ENCODE data around the gene SPATA2. TPM values are rescaled to one million over a fixed set of nuclear protein-coding genes. Genes with fewer than 3 reads are reported as not detected.

The SPATA2 gene
- total RNA-seq, 1 donor from 2014 or later, result 4.0 TPM

DNA sequence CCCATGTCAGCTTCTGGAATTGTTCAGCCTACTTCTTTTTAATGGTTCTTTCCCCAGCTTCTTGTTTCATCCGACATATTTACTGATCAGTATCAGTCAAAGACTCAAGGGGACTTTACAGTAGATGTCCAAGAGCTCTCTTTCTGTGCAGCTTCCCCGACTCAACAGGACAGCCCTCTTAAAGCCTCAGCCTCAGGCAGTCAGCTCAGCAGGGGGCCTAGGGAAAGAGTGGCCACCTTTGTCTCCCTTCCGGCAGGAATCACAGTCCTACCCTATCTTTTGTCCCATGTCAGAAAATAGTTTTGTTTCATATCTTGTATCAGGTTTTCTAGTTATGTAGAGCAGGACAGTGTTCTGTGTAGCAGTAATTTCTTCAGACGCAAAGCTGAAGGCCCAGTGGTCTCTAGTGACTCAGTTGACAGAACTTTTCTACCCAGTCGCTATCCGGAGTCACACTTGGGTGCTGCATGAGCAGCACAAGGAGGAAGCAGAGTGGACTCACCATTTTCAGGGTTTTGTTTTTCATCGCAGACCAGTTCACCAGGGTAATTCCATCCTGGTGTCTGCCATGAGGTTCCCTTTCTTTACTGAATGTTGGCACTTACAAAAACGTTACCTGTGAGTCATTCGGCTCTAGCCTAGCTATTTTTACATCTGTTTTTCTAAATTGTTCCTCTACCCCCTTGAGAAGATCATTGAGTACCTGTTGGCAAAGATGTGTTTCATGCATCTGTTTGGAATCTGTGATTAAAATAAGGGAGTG is 47.7 kb downstream of the SPATA2 start:
- peaks cover 4% of the 10 kb centered on the region for H3F3A ChIP-seq (ENCODE audit: low read depth)
- H3K36me3 Mint-ChIP-seq, result peaks cover 8% of the 10 kb centered on the region
- no peaks in the 10 kb centered on the region for H3K27me3 ChIP-seq
- peaks cover 8% of the 10 kb centered on the region for H4K20me1 ChIP-seq (ENCODE audit: low read depth)
- no peaks in the 10 kb centered on the region for H3K79me2 ChIP-seq (ENCODE audit: low read depth)
- no peaks in the 10 kb centered on the region for H3K9me3 Mint-ChIP-seq
- H3K27me3 Mint-ChIP-seq (ENCODE audit: insufficient read depth, low read depth), result peaks cover 2% of the 10 kb centered on the region
- H3K36me3 ChIP-seq, result no peaks in the 10 kb centered on the region
- peak; percentile 68 for DNase-seq (ENCODE audit: low spot score)
- H3K9me3 ChIP-seq (ENCODE audit: low read depth), result no peaks in the 10 kb centered on the region
- no peak overlapping the region for H3K4me3 ChIP-seq
- peak overlapping the region; percentile 64 for H3K27ac Mint-ChIP-seq
- TF ChIP-seq, protein P1, sequence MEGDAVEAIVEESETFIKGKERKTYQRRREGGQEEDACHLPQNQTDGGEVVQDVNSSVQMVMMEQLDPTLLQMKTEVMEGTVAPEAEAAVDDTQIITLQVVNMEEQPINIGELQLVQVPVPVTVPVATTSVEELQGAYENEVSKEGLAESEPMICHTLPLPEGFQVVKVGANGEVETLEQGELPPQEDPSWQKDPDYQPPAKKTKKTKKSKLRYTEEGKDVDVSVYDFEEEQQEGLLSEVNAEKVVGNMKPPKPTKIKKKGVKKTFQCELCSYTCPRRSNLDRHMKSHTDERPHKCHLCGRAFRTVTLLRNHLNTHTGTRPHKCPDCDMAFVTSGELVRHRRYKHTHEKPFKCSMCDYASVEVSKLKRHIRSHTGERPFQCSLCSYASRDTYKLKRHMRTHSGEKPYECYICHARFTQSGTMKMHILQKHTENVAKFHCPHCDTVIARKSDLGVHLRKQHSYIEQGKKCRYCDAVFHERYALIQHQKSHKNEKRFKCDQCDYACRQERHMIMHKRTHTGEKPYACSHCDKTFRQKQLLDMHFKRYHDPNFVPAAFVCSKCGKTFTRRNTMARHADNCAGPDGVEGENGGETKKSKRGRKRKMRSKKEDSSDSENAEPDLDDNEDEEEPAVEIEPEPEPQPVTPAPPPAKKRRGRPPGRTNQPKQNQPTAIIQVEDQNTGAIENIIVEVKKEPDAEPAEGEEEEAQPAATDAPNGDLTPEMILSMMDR (IDR thresholded peaks at IDR 0.05), result no peak
- TF ChIP-seq EZH2phosphoT487 (IDR thresholded peaks at IDR 0.05), result no peak
- TF ChIP-seq EZH2 (IDR thresholded peaks at IDR 0.05), result no peak
- no peak overlapping the region for H3K9ac ChIP-seq
- H3K4me1 Mint-ChIP-seq, result peaks cover 14% of the 10 kb centered on the region
- no peak overlapping the region for H3K4me3 Mint-ChIP-seq
- H3K4me2 ChIP-seq, result peak overlapping the region; percentile 48
- H2AFZ ChIP-seq (replicated peaks), result no peak overlapping the region
- no peak overlapping the region for H3K27ac ChIP-seq
- peaks cover 19% of the 10 kb centered on the region for H3K4me1 ChIP-seq

DNA sequence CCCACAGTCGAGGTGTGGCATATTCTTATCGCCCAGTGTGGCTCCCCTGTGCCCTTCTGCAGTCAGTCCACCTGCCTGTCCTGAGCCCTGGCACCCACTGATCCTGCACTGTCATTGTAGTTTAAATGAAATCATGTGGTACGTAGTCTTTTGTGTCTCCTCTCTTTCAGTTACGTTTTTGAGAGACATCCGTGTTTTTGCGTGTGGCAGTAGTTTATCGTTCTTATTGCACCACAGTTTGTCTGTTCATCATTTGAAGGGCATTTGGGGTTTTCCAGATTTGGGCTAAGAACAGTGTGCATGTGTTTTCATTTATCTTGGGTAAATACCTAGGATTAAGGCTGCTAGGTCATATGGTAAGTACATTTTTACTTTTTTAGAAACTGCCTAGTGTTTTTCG is 49.3 kb downstream of the SPATA2 start:
- H3K27me3 Mint-ChIP-seq (ENCODE audit: insufficient read depth, low read depth), result peaks cover 5% of the 10 kb centered on the region
- no peak overlapping the region for H3K4me3 ChIP-seq
- no peaks in the 10 kb centered on the region for H3K9me3 Mint-ChIP-seq
- H3K36me3 Mint-ChIP-seq, result peaks cover 8% of the 10 kb centered on the region
- TF ChIP-seq EZH2phosphoT487 (IDR thresholded peaks at IDR 0.05) (no peak), EZH2 (IDR thresholded peaks at IDR 0.05) (no peak)
- TF ChIP-seq, protein P1 (IDR thresholded peaks at IDR 0.05), result no peak
- H4K20me1 ChIP-seq (ENCODE audit: low read depth), result peaks cover 8% of the 10 kb centered on the region
- H3K9me3 ChIP-seq (ENCODE audit: low read depth), result no peaks in the 10 kb centered on the region
- H3K4me2 ChIP-seq, result no peak overlapping the region
- H3K9ac ChIP-seq, result no peak overlapping the region
- H3K27me3 ChIP-seq, result no peaks in the 10 kb centered on the region
- H3K27ac ChIP-seq, result no peak overlapping the region
- no peak for DNase-seq (ENCODE audit: low spot score)
- H3K79me2 ChIP-seq (ENCODE audit: low read depth), result no peaks in the 10 kb centered on the region
- H3K4me1 Mint-ChIP-seq, result peaks cover 15% of the 10 kb centered on the region
- no peak overlapping the region for H2AFZ ChIP-seq (replicated peaks)
- H3K4me1 ChIP-seq, result peaks cover 19% of the 10 kb centered on the region
- peaks cover 6% of the 10 kb centered on the region for H3F3A ChIP-seq (ENCODE audit: low read depth)
- no peak overlapping the region for H3K4me3 Mint-ChIP-seq
- no peaks in the 10 kb centered on the region for H3K36me3 ChIP-seq
- no peak overlapping the region for H3K27ac Mint-ChIP-seq

DNA sequence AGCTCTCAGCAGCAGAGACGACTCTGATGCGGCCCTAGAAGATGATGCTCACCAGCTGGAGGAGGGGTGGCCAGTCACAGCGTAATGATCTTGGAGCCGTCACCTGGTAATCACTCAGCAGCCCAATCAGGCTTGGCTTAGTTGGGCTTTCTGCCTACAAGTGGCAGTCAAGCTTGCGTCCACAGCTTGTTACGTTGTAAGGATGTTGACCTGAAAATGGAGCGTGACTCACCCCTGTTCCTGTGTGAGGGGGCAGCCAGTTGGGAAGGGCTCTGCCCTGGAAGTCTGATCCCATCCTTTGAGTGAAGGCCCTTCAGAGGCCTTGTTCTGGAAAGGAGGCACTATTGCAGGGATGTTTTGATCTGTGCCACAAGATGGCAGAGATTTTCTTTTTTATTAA is 49.8 kb downstream of the SPATA2 start:
- H3K27ac ChIP-seq, result no peak overlapping the region
- H3K27me3 Mint-ChIP-seq (ENCODE audit: insufficient read depth, low read depth), result peaks cover 5% of the 10 kb centered on the region
- peaks cover 7% of the 10 kb centered on the region for H3F3A ChIP-seq (ENCODE audit: low read depth)
- no peaks in the 10 kb centered on the region for H3K9me3 ChIP-seq (ENCODE audit: low read depth)
- H3K9ac ChIP-seq, result no peak overlapping the region
- no peak overlapping the region for H3K27ac Mint-ChIP-seq
- peaks cover 8% of the 10 kb centered on the region for H4K20me1 ChIP-seq (ENCODE audit: low read depth)
- no peaks in the 10 kb centered on the region for H3K27me3 ChIP-seq
- peaks cover 19% of the 10 kb centered on the region for H3K4me1 Mint-ChIP-seq
- H3K79me2 ChIP-seq (ENCODE audit: low read depth), result no peaks in the 10 kb centered on the region
- TF ChIP-seq, protein P1 (IDR thresholded peaks at IDR 0.05), result no peak
- no peak for TF ChIP-seq EZH2phosphoT487 (IDR thresholded peaks at IDR 0.05)
- TF ChIP-seq EZH2 (IDR thresholded peaks at IDR 0.05), result no peak
- DNase-seq (ENCODE audit: low spot score), result no peak
- no peaks in the 10 kb centered on the region for H3K9me3 Mint-ChIP-seq
- H3K4me2 ChIP-seq, result no peak overlapping the region
- peaks cover 11% of the 10 kb centered on the region for H3K36me3 Mint-ChIP-seq
- H2AFZ ChIP-seq (replicated peaks), result no peak overlapping the region
- H3K4me3 Mint-ChIP-seq, result no peak overlapping the region
- H3K4me3 ChIP-seq, result no peak overlapping the region
- no peaks in the 10 kb centered on the region for H3K36me3 ChIP-seq
- peaks cover 19% of the 10 kb centered on the region for H3K4me1 ChIP-seq
